Measurements from ENCODE around the gene PGAM5.
"Not testable (repeated sequence)": the region's sequence is repeated elsewhere in the genome, so short reads cannot be mapped to it uniquely, and the experiment has no call there.

PGAM5 gene

GRCh38 chr12:132753670-132754069 is 43.0 kb downstream of the PGAM5 start:
- not testable (repeated sequence) for DNase-seq (ENCODE audit: low spot score)

GRCh38 chr12:132754160-132754932 is 43.7 kb downstream of the PGAM5 start:
- no peak for DNase-seq (ENCODE audit: low spot score)

GRCh38 chr12:132758825-132759224 is 48.2 kb downstream of the PGAM5 start:
- DNase-seq (ENCODE audit: low spot score) = not testable (repeated sequence)

GRCh38 chr12:132759359-132759758 is 48.7 kb downstream of the PGAM5 start:
- no peak for DNase-seq (ENCODE audit: low spot score)

GRCh38 chr12:132761032-132761920 is 50.6 kb downstream of the PGAM5 start, which contains the start of gene ANKLE2:
Gene ANKLE2, minus strand, starts transcription at chr12:132761832. Its CDS starts 34 bp downstream, at chr12:132761798.
- DNase-seq (ENCODE audit: low spot score) = no peak

- DNase-seq (ENCODE audit: low spot score) = peak; percentile 85
Observed at GRCh38 chr12:132761921-132762583, 51.4 kb downstream of the PGAM5 start.

GRCh38 chr12:132764231-132764630 is 53.6 kb downstream of the PGAM5 start:
- DNase-seq (ENCODE audit: low spot score) = no peak

GRCh38 chr12:132765361-132765760 is 54.7 kb downstream of the PGAM5 start:
- DNase-seq (ENCODE audit: low spot score) = no peak

GRCh38 chr12:132766380-132767085 is 55.9 kb downstream of the PGAM5 start:
- DNase-seq (ENCODE audit: low spot score) = no peak

- DNase-seq (ENCODE audit: low spot score) = no peak
Observed at GRCh38 chr12:132771126-132771838, 60.6 kb downstream of the PGAM5 start.
